HFFc6 (cell line): ENCODE measurements around the gene BCAS1. TPM values are rescaled to one million over a fixed set of nuclear protein-coding genes. Genes with fewer than 3 reads are reported as not detected.
A peak's percentile ranks its signal among the peaks of the same experiment; 100 is the strongest.

Source experiments
- DNase-seq: peaks from one replicate; pipeline ENCODE4 v3.0.0-alpha.2; 2018
- H3K27ac Mint-ChIP-seq: 2 replicates; pipeline ENCODE4 v1.8.0; 2020; ENCODE audit warnings: mild to moderate bottlenecking, mixed read lengths
- H3K27me3 Mint-ChIP-seq: 2 replicates; pipeline ENCODE4 v1.8.0; 2021; ENCODE audit warnings: mild to moderate bottlenecking, moderate library complexity, mixed read lengths; ENCODE audit not compliant: insufficient read depth
- H3K36me3 Mint-ChIP-seq: 2 replicates; pipeline ENCODE4 v1.8.0; 2021; ENCODE audit warnings: low read depth, mixed read lengths
- H3K4me1 Mint-ChIP-seq: 2 replicates; pipeline ENCODE4 v1.8.0; 2020; ENCODE audit warnings: low read depth, mixed read lengths
- H3K4me3 Mint-ChIP-seq: 2 replicates; pipeline ENCODE4 v1.8.0; 2020; ENCODE audit warnings: mild to moderate bottlenecking, moderate library complexity, mixed read lengths
- H3K9me3 Mint-ChIP-seq: 2 replicates; pipeline ENCODE4 v1.8.0; 2020; ENCODE audit warnings: mild to moderate bottlenecking, mixed read lengths
- total RNA-seq, 6 experiments: library from RNA; stranded (reverse); fragmentation: NEBNext Ultra II Directional; extraction: Animal tissue kit (Norgen Biotek cat#: 25700); gene quantifications; 2 replicates in 1 of 6; 3 replicates in 5 of 6; pipeline ENCODE4 v1.2.3, GENCODE V29; 2021
- TF ChIP-seq, protein P1 (sequence below): fragments of 200-600 bp; sonication (generic); IDR thresholded peaks from 2 replicates; pipeline ENCODE4 v1.5.0; 2021; ENCODE audit warnings: antibody characterized with exemption, mild to moderate bottlenecking

BCAS1 gene
- total RNA-seq, 6 experiments from 2014 or later: 0.07 TPM; not detected in 5

DNA sequence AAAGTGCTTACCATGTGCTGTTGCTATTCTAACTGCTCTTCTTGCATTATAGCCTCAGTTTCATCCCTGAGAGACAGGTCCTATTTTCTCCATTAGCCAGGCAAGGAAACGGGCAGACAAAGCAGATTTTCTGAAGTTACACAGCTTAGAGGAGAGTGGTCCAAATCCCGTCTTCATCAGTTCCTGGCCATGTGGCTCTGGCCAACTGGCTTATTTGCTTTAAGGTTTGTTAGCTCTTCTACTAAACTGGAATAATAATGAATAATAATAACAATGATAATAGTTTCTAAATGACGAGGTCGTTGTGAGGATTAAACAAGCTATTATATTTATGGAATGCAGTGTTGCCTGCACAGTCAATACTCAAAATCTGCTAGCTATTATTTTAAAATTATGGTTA lies 35.8 kb upstream of the BCAS1 start:
- Mint-ChIP-seq H3K27me3 (no peaks in the 10 kb centered on the region; the same call in none of the 2 replicates), H3K4me3 (no peak overlapping the region), H3K4me1 (peaks cover 16% of the 10 kb centered on the region), H3K36me3 (no peaks in the 10 kb centered on the region), H3K9me3 (no peaks in the 10 kb centered on the region), H3K27ac (no peak overlapping the region)
- DNase-seq: no peak
- TF ChIP-seq, protein P1, sequence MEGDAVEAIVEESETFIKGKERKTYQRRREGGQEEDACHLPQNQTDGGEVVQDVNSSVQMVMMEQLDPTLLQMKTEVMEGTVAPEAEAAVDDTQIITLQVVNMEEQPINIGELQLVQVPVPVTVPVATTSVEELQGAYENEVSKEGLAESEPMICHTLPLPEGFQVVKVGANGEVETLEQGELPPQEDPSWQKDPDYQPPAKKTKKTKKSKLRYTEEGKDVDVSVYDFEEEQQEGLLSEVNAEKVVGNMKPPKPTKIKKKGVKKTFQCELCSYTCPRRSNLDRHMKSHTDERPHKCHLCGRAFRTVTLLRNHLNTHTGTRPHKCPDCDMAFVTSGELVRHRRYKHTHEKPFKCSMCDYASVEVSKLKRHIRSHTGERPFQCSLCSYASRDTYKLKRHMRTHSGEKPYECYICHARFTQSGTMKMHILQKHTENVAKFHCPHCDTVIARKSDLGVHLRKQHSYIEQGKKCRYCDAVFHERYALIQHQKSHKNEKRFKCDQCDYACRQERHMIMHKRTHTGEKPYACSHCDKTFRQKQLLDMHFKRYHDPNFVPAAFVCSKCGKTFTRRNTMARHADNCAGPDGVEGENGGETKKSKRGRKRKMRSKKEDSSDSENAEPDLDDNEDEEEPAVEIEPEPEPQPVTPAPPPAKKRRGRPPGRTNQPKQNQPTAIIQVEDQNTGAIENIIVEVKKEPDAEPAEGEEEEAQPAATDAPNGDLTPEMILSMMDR: no peak

DNA sequence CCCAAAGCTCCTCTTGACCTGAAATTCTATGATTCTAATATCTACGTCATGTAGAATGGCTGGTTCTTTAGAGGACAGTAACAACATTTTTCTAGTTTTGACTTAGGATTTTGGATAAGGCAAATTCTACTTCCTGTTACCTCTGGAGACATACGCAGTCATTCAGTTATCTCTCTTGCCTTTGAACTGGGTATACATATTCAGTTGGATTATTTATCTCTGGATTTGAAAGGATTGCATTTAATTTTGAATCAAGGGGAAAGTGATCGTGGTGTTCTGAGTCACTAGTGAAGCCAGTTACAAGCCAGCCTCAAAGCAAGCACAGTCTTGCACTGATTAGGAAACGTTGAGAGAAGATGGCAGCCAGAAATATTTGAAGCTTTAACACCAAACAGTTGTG lies 35.3 kb upstream of the BCAS1 start:
- Mint-ChIP-seq H3K9me3 (no peaks in the 10 kb centered on the region), H3K27me3 (no peaks in the 10 kb centered on the region; the same call in none of the 2 replicates), H3K36me3 (no peaks in the 10 kb centered on the region), H3K4me1 (peaks cover 16% of the 10 kb centered on the region), H3K4me3 (no peak overlapping the region), H3K27ac (no peak overlapping the region)
- TF ChIP-seq, protein P1: no peak
- no peak for DNase-seq

DNA sequence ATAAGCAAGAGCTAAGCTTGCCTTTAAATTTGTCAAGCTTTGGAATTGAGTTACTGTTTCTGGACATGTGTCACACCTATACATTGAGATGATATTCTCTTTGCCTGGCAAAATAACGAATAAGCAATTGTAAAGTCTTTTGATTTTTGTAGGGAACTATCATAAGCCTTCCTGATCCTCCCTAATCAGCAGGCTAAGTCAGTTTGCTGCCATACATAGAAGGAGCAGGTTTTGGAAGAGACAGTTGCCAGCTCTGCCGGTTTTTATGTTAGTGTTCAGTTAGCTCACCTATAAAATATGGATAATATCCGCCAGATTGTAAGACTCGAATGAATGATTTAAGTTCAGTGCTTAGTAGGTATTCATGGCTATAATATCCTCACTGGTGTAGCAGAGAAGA lies 34.4 kb upstream of the BCAS1 start:
- Mint-ChIP-seq H3K36me3 (no peaks in the 10 kb centered on the region), H3K27me3 (no peaks in the 10 kb centered on the region; the same call in none of the 2 replicates)

DNA sequence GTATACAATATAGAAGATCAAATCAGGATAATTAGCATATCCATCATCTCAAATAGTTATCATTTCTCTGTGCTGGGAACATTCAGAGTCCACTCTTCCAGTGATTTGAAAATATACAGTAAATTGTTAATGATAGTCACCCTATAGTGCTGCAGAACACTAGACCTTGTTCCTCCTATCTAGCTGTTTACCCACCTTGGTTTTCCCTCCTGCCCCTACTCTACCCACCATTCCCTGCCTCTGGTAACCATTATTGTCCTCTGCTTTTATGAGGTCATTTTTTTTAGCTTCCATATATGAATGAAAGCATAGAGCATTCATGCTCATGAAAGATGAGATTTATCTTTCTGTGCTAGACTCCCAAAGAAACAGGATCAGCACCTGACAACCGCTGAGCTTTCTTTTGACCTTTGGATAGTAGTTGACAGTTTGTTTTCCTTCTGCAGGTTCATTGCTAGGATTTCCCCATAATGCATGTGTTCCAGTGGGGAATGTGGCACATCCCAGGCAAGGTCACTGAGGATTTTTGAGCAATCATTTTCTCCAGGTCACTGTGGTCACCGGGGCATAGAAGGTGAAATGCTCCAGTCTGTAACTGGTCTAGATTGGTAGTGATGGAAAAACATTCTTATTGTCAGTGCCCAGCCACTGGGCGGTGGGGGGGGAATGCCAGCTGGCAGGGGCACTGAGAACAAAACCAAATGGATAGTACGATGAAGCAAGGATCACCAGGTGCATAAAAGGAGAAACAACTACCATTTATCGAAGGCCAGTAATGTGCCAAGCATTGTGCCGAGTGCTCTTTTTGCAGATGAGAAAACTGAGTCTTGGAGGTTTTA lies 33.6 kb upstream of the BCAS1 start:
- Mint-ChIP-seq H3K36me3 (no peaks in the 10 kb centered on the region), H3K4me3 (peak overlapping the region; percentile 54), H3K4me1 (peaks cover 18% of the 10 kb centered on the region), H3K27me3 (no peaks in the 10 kb centered on the region; the same call in none of the 2 replicates), H3K27ac (no peak overlapping the region), H3K9me3 (no peaks in the 10 kb centered on the region)
- TF ChIP-seq, protein P1: peak; percentile 56
- DNase-seq: no peak

More for the DNA sequence above, 34.4 kb upstream of the BCAS1 start:
- Mint-ChIP-seq H3K4me3 (no peak overlapping the region), H3K27ac (no peak overlapping the region), H3K4me1 (peaks cover 18% of the 10 kb centered on the region), H3K9me3 (no peaks in the 10 kb centered on the region)
- TF ChIP-seq, protein P1: no peak
- no peak for DNase-seq

DNA sequence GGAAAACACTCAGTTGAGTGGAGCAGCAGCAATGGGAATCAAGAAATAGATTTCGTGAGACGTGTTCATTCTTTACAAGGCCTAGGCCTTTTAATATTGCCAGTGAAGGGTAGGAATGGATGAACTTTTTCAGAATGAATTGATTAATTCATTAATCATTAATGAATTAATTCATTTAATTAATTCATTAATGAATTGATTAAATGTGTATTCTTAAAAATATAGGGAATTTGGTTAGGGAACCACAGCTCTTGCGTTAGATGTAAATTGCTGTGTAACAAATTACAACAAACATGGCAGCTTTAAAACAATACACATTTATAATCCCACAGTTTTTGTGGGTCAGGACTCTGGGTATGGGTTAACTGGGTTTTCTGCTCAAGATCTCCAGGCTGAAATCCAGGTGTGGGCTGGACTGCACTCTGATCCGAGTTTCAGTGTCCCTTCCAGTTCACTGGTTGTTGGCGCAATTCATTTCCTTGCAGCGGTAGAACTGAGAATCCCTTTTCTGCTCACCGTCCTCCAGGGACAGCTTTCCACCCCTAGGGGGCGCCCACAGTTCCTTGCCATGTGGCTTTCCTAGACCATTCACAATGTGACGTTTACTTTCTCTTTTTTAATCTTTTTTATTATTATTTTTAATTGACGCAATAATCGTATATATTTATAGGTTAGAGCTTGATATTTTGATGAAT lies 32.8 kb upstream of the BCAS1 start:
- Mint-ChIP-seq H3K36me3 (no peaks in the 10 kb centered on the region), H3K4me3 (peak overlapping the region; percentile 54), H3K9me3 (no peaks in the 10 kb centered on the region), H3K4me1 (peaks cover 18% of the 10 kb centered on the region), H3K27me3 (no peaks in the 10 kb centered on the region; the same call in none of the 2 replicates), H3K27ac (no peak overlapping the region)
- TF ChIP-seq, protein P1: peak; percentile 97
- peak; percentile 68 for DNase-seq
